ENCODE data around the gene MRPL44.
"Not testable (repeated sequence)": the region's sequence is repeated elsewhere in the genome, so short reads cannot be mapped to it uniquely, and the experiment has no call there.

MRPL44 gene

DNA sequence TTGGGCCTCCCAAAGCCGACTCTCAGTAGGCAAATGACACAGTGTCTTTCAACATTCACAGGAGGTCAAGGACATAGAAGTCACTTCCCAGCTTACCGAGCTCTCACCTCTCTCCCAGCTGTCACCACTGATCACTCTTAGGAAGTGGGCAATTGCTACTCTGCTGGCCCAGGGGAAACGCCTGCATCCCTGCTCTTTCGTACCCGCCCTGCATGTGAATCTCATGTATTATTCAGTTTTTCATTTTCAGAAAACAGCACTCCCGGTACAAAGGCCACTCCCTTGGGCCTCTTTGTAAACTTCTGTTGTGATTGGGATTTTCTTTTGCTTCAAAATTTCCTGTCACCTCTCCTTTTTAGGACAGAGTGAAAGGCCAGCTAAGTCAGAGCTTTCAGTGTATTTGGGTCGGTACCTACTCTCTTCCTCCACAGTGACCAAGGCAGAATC is 15.4 kb downstream of the MRPL44 start:
- DNase-seq: no peak

DNA sequence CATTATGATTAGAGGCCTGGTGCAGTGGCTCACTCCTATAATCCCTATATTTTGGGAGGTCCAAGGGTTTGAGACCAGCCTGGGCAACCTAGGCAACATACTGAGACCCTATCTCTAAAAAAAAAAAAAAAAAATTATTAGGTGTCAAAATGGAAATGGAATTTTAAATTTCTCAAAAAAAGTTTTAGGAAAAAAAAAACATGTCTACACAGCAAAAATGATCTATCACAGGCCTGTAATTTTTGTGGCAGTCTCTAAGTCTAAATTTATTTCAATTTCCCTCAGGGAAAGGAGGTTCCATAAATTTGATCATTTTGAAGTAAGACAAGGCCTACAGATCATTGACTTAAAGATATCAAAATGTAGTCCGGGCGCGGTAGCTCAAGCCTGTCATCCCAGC is 16.3 kb downstream of the MRPL44 start:
- no peak for DNase-seq

- no peak for DNase-seq
Observed at GRCh38 chr2:223976635-223977226, 19.5 kb downstream of the MRPL44 start.

DNA sequence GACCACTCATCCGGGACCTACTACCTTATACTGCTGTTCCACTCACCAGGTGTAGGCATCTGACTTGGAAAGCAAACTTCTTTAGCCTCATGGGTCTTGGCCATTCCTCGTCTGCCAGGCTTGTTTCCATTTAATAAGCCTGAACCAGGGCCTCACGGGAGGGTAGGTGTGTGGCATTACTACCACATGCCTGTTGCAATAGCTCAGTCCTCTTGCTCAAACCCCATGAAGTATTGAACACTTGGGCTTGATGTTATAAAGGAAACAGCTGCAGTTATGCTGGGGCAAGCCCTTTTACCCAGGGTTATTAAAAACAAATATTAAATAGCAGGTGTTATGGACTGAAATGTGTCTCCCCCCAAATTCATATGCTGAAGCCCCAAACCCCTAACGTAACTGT is 21.2 kb downstream of the MRPL44 start:
- DNase-seq: no peak

GRCh38 chr2:223979730-223980396 is 22.6 kb downstream of the MRPL44 start:
- no peak for DNase-seq

- DNase-seq: no peak
Observed at GRCh38 chr2:223980397-223980735, 23.1 kb downstream of the MRPL44 start.

DNA sequence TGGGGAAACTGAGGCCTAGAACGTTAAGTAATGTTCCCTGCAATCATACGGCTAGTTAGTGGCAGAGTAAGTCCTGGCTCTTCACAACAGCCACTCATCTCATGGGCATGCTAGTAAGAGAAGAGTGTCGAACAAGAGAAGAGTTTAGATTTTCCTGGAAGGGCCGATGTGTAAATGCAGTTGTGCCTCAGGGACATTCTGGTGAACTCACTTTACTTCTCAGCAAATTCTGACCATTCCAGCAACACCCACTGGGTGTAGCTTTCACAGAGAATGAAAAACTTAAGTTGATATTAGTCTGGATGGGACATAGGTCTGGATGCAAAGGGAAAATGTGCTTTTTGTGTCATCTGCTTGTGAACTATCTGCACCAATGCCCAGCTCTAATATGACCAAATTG is 23.5 kb downstream of the MRPL44 start:
- DNase-seq: no peak

- DNase-seq: no peak
Observed at GRCh38 chr2:223981241-223981640, 24.0 kb downstream of the MRPL44 start.

- DNase-seq: no peak
Observed at GRCh38 chr2:223989206-223989855, 32.1 kb downstream of the MRPL44 start.

DNA sequence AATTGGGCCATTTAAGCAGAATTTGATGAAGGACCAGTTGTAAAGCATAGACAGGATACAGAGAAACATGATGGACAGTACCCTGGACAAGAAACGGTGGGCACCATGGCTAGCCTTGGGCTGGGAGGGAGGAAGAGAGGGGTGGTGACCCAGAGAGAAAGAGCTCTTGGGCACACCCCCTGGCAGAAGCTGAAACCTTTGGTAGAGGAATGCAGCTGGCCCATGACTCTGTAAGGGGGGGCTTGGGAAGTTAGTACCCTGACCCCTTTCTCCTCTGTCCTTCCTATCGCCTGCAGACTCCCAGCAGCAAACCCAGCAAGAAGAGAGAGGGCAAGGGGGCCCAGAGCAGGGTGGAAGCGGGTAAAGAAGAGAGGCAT is 32.6 kb downstream of the MRPL44 start:
- DNase-seq: no peak

DNA sequence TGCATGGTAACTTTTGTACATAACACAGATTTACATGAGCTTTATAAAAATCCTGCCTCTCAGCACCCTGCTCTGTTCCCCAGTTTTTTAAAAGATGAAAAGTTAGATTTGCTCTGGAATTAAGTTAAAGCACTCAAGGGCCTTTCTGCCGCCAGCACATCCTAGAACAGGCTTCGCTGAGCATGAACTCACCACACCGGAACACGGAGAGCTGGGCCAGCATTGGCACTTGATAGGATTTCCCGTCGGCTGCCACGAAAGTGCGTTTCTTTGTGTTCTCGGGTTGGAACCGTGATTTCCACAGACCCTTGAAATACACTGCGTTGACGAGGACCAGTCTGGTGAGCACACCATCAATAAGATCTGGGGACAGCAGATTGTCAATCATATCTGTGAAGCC is 34.3 kb downstream of the MRPL44 start:
- no peak for DNase-seq

DNA sequence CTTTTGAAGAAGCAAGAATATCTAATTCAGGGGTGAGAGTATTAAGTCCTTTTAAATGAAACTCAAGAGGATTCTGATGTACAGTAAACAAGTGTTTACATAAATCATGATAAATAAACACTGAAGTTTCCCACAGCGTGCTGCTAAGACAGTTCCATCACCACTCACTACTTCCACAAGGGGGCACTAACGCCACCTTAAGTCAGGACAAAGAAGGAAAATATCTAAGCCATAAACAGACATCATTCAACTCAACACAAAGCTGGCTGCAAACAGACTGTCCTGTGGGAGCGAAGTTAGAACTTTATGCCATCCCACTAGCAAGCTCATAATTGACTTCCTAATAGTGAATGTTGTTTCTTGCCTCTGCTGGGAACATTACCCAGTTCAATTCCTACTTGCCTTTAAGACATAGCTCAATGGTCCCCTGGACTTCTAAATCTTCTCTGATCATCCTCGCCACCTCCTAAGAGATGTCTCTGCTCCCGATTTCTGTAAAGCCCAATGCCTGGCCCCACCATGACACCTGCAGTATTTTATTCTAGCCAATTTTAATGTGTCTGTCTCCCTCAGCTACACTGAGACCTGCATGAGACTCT is 36.5 kb downstream of the MRPL44 start:
- DNase-seq: peak; percentile 72

GRCh38 chr2:223994562-223995162 is 37.4 kb downstream of the MRPL44 start:
- DNase-seq: no peak

GRCh38 chr2:223995569-223995968 is 38.3 kb downstream of the MRPL44 start:
- DNase-seq: no peak

DNA sequence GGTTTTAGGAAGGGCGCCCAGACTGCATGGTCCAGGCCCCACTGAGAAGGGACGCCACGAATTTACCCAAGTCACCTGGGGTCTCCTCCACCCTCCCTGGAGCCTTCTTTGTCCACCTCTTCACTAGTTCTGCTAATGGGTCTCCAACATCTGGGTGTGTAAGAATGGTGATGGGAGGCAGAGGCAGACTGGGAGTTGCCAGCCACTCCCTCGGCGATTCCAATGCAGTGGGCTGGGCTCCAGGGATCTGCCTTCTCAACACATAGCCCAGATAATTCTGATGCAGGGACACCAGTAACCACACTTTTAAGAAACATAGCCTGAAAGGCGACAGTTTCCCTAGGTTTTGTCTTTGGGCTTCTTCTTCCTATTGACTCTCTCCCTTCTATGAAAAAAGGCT is 39.1 kb downstream of the MRPL44 start:
- no peak for DNase-seq

DNA sequence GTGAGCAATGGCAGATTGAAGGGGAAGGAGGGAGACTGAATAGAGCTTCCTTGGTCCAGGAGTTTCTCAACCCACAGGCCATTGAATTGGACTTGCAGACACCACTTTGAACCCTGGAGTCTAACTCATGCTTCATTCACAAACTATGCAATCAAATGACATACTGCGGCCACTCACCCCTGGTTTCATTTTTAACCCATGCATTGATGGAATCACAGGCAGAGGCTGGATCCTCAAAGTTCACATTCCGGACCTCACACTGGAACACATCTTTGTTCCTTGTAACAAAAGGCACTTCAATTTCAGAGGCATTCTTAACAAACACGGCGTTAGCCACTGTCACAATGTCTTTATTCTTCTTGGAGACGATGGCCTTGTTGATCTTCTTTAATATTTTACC is 40.7 kb downstream of the MRPL44 start:
- no peak for DNase-seq

DNA sequence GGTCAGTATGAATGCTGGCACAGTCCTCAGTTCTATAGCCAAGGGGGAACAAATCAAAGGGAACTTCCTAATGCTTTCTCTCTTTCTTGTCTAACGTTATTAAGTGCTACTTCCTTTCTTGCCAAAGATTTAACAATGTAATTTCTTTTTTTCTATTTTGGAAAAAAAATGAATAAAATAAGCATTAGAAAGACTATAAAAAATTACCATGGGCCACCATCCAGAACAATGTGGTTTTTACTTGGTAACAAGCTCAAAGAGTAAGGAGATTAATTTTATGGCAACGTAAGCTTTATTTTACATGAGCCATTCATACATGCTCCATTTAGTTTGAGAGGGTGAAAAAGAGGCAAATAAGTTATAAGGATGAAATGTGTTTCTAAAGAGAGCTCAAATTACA is 41.7 kb downstream of the MRPL44 start:
- no peak for DNase-seq

GRCh38 chr2:223999862-224000261 is 42.6 kb downstream of the MRPL44 start:
- DNase-seq: no peak

- DNase-seq: not testable (repeated sequence)
Observed at GRCh38 chr2:224000662-224001061, 43.4 kb downstream of the MRPL44 start.

DNA sequence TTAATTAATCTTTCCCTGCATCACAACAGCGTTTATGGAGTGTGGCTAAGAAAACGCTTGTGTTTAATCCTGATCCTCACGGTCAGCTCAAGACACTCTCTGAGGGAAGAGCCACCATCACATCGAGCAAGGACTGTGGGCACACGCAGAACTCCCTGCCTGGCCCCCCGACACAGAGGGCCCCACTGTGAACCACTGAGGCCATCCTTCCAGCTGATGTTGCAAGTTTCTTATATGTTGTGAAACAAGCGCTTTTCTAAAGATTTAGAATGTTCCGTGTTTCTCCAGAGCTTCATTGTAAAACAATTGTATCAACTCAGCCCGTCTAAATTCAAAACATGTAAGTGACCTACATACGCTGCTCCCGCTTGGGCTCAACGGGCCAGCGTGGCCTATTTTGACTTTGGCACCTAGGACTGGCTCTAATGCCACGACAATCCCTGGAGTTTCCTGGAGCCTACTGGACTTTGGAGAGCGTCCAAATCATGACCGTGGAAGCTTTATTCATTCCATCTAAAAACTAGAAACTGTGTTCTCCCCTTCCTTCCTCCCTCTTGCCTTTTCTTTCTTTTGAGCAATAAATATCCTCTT is 46.9 kb downstream of the MRPL44 start:
- DNase-seq: no peak

DNA sequence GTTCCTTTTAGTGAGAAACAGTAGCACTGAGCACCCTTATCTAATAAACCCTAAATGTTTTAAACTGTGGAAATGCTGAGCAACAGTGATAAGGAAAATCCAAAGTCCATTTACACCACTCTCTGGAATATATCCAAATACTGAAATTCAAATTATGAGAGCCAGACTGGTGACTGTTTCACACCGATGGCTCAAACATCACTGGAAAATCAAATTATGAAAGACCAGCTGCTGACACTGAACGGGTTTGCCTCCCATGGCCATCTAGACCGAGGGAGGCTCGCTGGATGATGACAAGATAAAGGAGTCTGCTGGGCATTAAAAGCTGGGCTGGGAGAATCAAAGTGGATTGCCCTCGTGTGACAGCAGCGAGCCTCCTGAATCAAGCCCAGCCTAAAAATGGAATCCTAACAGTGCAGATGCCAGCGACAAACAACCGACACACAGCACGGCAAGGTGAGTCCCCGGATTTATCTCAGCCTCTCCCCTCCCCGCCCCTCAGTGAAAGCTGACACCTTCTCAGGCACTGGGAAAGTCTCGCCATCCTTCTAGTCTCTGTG is 51.5 kb downstream of the MRPL44 start:
- DNase-seq: no peak

DNA sequence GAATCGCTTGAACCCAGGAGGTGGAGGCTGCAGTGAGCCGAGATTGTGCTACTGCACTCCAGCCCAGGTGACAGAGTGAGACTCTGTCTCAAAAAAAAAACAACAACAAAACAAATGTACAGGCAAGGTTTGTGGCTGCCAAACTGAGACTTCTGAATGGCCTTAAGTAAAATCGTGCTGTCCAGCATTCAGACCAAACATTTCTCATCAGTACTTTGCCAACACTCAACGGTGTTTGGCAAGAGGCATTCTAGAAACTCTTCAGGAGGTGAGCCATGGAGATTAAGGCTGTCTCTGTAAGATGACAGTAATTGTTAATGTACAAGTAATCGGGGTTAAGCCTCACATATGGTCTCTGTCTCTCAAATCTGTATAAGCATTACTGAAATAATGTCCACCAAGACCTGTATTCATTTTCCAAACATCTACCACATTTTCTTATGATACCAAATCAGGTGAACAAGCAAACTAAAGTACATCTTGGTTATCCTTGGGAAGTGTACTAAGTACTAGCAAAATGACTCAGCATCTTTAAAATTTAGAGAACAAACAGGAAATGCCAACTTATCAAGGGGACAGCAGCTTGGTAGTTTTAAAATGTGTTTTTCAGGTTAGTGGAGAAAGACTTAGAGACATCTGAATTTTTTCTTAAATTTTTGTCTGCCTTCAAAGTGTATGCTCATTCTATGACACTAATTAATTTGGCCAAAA is 52.5 kb downstream of the MRPL44 start:
- no peak for DNase-seq

All from NCI-H748 treated with DMSO at 0.1 percent for 48 hours (cell line).